Stimulated activated CD4-positive, alpha-beta T cell treated with anti-CD3 and anti-CD28 coated beads, Interleukin-2, amount 100 ng/mL, for 48 hours (primary cell): ENCODE data around the gene SHROOM2.
"Not testable (repeated sequence)": the region's sequence is repeated elsewhere in the genome, so short reads cannot be mapped to it uniquely, and the experiment has no call there.

Experiments used
- DNase-seq, 2 donors: peaks; one replicate each; pipeline ENCODE4 v3.0.0-alpha.2; 2020

Gene SHROOM2, protein sequence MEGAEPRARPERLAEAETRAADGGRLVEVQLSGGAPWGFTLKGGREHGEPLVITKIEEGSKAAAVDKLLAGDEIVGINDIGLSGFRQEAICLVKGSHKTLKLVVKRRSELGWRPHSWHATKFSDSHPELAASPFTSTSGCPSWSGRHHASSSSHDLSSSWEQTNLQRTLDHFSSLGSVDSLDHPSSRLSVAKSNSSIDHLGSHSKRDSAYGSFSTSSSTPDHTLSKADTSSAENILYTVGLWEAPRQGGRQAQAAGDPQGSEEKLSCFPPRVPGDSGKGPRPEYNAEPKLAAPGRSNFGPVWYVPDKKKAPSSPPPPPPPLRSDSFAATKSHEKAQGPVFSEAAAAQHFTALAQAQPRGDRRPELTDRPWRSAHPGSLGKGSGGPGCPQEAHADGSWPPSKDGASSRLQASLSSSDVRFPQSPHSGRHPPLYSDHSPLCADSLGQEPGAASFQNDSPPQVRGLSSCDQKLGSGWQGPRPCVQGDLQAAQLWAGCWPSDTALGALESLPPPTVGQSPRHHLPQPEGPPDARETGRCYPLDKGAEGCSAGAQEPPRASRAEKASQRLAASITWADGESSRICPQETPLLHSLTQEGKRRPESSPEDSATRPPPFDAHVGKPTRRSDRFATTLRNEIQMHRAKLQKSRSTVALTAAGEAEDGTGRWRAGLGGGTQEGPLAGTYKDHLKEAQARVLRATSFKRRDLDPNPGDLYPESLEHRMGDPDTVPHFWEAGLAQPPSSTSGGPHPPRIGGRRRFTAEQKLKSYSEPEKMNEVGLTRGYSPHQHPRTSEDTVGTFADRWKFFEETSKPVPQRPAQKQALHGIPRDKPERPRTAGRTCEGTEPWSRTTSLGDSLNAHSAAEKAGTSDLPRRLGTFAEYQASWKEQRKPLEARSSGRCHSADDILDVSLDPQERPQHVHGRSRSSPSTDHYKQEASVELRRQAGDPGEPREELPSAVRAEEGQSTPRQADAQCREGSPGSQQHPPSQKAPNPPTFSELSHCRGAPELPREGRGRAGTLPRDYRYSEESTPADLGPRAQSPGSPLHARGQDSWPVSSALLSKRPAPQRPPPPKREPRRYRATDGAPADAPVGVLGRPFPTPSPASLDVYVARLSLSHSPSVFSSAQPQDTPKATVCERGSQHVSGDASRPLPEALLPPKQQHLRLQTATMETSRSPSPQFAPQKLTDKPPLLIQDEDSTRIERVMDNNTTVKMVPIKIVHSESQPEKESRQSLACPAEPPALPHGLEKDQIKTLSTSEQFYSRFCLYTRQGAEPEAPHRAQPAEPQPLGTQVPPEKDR (N-terminal part only)

GRCh38 chrX:9785944-9786797, at the start of gene SHROOM2:
Gene SHROOM2, plus strand, starts transcription at chrX:9786429. Its CDS starts 117 bp downstream, at chrX:9786546.
- DNase-seq = no peak

DNA sequence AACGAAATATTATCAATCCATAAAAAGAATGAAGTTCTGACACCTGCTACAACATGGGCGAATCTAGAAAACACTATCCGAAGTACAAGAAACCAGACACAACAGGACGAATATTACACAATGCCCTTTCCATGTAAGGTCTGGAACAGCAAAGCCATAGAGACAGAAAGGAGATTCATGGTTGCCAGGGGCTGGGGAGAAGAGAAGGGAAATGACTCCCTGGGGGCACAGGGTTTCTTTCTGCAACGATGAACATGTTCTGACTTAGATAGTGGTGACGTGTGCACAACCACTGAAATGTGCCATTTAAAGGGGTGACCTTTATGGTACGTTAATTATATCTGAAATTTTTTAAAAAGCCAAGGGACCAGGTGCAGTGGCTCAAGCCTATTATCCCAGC, 48.9 kb upstream of the SHROOM2 start:
- no peak for DNase-seq

DNA sequence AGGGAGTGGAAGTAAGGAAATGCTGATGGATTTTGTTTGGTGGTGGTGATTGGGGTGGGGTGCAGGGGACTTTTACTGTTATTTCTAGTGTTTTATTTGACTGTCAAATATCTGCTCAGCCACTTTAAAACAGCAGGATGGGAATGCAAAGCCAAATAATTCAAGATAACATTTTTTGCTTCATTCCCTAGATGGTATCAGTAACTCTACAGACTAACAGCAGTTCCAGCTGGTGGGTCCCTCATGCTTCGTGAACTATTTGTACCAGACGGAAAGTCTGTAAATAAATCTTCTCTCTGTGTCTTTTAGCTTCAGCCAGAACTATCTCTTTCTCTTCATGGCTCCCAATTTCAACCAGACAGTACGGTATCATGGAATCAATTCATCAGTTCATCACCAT, 48.1 kb upstream of the SHROOM2 start:
- no peak for DNase-seq

GRCh38 chrX:9739130-9739529, 47.1 kb upstream of the SHROOM2 start:
- DNase-seq = no peak

DNA sequence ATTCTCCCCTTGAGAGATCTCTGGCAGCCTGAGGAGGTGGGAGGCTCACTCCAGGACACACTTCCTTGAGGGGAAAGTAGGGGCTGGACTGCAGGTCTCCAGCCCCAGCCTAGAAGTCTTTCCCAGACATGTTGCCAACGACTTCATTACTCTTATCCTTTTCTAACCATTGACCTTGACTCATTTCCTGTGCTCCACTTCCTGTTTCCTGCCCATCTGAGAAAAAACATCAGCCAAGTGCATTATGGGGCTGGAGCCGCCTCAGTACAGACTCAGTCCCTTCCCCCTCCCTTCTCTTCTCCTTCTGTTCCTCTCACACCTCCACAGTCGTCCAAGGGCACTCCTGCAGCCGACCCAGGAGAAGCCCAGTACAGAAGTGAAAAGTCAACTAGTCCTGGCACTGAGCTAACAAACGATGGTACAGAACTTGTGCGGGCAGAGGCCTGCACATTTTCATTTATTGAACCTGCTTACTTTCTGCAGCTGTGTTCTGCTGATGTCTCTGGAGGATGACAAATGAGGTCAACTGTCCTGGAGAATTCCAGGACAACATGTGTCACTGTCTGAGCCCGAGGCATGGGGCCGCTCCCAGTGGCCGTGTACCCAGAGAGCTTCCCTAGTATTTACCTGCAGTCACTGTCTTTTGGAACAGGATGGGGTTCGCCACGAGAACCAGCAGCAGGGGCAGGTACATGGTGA, 40.7 kb upstream of the SHROOM2 start:
- DNase-seq = no peak

GRCh38 chrX:9746148-9746888, 39.9 kb upstream of the SHROOM2 start:
- no peak for DNase-seq

DNA sequence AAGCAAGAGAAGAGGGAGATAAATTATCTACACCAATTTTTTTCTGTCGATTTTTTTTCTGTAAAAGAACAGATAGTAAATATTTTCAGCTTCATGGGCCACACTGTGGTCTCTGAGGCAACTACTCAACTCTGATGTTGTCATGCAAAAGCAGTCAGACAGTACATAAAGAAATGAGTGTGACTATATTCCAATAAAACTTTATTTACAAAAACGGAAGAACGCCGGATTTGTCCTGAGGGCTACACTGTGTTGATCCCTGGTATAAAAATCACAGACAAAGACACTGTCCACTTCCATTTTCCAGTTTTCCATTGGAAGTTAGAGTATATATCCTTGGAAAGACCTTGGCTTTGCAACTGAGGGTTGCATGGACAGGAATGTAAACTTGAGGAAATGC, 38.6 kb upstream of the SHROOM2 start:
- DNase-seq = no peak

- DNase-seq = no peak
These were observed 37.0 kb upstream of the SHROOM2 start for GRCh38 chrX:9749146-9749692.

DNA sequence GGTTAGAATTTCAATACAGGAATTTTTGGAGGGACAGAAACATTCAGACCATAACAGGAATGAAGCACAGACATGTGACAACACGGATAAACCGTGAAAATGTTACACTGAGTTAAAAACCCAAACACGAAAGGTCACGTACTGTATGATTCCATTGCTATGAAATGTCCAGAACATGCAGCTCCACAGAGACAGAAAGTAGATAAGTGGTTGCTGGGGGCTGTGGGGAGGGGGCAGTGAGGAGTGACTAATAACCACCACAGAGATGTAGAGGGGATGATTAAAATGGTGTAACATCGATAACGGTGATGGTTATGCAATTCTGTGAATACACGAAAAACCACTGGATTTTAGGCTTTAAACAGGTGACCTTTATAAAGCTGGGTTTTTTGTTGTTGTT, 28.9 kb upstream of the SHROOM2 start:
- DNase-seq = no peak

DNA sequence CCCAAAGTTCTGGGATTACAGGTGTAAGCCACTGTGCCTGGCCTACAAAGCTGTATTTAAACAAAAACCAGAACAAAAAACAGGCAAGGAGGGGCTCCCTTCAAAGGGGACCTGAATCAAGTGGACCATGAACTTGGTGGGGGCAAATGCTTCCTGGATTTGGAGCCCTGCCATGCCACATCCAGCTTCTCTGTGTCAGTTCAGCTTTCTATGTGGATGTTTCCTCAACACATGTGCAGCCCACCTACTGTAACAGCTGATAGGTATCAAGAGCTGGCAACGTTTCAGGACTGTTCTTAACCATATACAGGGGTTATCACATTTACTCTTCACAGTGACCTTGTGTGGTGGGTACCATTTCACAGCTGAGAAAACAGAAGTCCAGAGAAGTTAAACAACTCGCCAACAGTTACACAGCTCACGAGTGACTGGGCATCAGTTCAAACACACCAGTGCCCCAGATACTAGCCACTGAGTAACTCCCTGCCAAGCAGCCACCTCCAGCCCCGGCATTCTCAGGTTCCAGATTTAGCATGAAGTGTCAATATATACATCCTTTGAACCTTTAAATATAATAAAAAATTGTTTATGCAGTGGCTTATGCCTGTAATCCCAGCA, 28.1 kb upstream of the SHROOM2 start:
- DNase-seq = no peak

DNA sequence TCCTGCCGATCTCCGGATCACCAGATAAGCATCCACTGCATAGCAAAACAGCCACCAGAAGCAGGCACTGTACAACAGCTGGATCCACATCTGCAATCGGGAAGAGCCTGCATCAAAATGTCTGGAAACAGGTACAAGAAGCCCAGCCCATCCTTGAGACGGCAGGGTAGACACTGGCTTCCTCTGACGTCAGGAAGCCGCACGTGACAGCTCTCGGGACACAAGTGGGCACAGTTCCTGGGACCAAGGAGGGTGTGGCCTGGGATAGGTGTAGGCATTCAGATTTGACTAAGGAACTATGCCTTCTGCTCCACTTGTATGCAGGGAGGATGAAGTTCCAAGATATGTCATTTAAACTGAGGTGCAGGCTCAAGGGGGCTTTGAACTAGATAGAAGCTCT, 26.9 kb upstream of the SHROOM2 start:
- no peak for DNase-seq

- no peak for DNase-seq
These were observed 21.0 kb upstream of the SHROOM2 start for GRCh38 chrX:9765072-9765736.

DNA sequence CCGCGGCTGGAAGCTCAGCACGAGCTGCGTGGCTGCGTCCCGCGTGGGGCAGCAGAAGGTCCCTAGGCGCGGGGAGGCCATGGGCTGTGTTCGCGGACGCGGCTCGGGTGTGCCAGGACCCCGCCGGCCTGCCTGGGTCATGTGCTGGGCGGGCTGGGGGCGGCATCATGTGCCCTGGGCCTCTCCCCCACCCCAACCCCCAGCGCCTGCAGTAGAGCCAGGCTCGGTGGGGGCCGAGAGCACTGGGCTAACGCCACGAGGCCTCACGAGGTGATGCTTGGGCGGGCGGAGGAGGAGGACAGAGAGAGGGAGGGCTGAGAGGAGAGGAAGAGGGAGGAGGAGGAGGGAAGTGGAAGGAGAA, 20.5 kb upstream of the SHROOM2 start, which contains the start of gene GPR143:
GPR143 (minus strand) TSS at position 111 of the 361 bp plus-strand sequence; CDS start at position 81, 30 bp downstream.
- no peak for DNase-seq

- no peak for DNase-seq
These were observed 18.9 kb upstream of the SHROOM2 start for GRCh38 chrX:9767375-9767774.

DNA sequence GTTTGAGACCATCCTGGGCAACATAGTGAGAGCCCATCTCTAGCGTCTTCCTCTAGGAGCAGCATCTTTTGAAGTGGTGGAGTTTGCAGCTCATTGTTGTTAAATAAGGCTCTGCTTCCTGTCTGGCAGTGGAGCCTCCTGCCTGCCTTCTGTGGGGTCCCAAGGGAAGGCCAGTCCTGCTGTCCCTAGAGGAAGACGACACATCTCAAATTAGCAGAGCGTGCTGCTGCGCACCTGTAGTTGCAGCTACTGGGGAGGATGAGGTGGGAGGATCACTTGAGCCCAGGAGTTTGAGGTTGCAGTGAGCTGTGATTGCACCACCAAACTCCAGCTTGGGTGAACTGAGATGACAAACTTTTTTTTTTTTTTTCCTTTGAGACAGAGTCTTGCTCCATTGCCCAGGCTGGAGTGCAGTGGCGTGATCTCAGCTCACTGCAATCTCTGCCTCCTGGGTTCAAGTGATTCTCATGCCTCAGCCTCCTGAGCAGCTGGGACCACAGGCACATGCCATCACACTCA, 17.8 kb upstream of the SHROOM2 start:
- DNase-seq = not testable (repeated sequence)

- no peak for DNase-seq
These were observed 15.9 kb upstream of the SHROOM2 start for GRCh38 chrX:9770319-9770718.

DNA sequence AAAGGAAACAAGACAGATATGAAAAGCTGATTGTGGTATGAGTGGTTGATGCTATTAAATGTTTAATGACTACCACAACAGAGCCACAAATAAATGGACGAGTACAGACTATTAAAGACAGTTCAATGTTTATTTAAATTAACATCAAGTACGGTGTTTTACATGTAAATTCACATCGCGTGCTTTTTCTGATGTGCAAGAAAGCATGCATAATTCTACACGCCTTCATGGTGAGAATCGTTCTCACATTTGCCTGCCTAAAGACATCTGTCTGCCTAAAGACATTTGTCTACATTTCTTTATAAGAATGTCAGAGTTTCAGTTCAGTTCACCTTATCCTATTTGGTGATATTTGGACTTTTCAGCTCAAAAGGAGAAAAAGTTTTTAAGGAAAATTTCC, 13.3 kb upstream of the SHROOM2 start:
- DNase-seq = no peak

DNA sequence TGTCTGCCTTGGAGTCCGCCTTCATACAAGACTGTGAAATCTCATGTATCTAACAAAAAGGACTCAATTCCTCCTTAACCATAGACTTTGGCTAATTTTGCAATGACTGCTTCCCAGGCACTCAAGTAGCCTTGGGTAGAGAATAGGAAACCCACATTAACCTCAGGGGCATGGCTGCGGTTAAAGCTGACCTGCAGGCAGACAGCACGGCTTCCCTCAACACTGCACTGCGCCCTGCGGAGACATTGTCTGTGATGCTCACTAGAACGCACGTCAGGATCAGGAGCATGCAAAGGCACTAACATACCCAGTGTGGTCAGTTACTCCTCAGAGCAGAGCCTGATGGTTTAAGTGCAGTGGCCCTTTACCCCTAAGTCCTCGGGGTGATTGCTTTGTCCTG, 10.3 kb upstream of the SHROOM2 start:
- no peak for DNase-seq

DNA sequence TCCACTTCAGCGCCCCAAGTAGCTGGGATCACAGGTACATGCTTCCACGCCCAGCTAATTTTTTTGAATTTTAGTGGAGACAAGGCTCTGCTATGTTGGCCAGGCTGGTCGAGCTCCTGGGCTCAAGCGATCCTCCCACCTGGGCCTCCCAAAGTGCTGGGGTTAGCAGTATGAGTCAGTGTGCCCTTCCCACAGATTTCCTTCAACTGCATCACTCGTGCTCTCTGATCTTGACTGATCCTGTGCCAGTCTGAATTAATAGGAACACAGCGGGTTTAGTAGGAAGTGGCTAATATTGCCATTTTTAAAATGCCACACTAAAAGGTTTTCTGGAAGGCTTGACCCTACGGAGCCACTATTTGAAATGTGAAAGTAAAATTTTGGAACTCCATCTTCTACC, 4.3 kb upstream of the SHROOM2 start:
- no peak for DNase-seq
